ENCODE results near the gene WDPCP. TPM values are rescaled to one million over a fixed set of nuclear protein-coding genes. Genes with fewer than 3 reads are reported as not detected.
"Not testable (repeated sequence)": the region's sequence is repeated elsewhere in the genome, so short reads cannot be mapped to it uniquely, and the experiment has no call there.

The WDPCP gene, protein sequence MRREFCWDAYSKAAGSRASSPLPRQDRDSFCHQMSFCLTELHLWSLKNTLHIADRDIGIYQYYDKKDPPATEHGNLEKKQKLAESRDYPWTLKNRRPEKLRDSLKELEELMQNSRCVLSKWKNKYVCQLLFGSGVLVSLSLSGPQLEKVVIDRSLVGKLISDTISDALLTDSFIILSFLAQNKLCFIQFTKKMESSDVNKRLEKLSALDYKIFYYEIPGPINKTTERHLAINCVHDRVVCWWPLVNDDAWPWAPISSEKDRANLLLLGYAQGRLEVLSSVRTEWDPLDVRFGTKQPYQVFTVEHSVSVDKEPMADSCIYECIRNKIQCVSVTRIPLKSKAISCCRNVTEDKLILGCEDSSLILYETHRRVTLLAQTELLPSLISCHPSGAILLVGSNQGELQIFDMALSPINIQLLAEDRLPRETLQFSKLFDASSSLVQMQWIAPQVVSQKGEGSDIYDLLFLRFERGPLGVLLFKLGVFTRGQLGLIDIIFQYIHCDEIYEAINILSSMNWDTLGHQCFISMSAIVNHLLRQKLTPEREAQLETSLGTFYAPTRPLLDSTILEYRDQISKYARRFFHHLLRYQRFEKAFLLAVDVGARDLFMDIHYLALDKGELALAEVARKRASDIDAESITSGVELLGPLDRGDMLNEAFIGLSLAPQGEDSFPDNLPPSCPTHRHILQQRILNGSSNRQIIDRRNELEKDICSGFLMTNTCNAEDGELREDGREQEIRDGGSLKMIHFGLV
- 10 to 100 TPM; 15.9 to 18.5 (median 17.4) TPM for total RNA-seq

- TF ChIP-seq CTCF (IDR thresholded peaks at IDR 0.05), result no peak
- ATAC-seq (ENCODE audit: low FRiP score) (peak; percentile 95), DNase-seq (ENCODE audit: low spot score) (peak; percentile 79)
Measured at GRCh38 chr2:63588385-63589147, at the start of gene WDPCP, which contains the start of gene MDH1. Gene WDPCP (minus strand): TSS chr2:63588477. CDS start chr2:63588271, 206 bp downstream. Gene MDH1 (plus strand): TSS chr2:63588963. CDS start chr2:63589044, 81 bp downstream.

GRCh38 chr2:63632382-63632781 is 44.1 kb upstream of the WDPCP start:
- no peak for ATAC-seq (ENCODE audit: low FRiP score)
- TF ChIP-seq CTCF (IDR thresholded peaks at IDR 0.05), result no peak

DNA sequence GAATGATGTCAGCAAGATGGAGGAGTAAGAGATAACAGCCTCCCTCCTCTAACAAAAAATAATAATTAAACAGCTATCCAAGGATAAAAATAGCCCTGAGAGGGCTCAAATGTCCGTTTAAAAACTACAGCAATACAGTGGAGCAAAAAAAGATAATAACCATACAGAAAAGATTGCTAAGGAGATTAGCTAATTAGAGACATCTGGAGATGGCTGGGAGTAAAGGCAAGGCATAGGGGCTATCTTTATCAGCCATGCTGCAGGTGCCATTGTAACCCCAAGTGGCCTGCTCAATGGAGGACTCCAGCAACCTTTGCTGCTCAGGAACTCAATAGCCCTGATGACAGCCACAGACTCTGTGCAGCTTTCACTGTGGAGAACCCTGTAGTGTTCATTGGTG is 43.2 kb upstream of the WDPCP start:
- no peak for TF ChIP-seq CTCF (IDR thresholded peaks at IDR 0.05)
- DNase-seq (ENCODE audit: low spot score) (no peak), ATAC-seq (ENCODE audit: low FRiP score) (no peak)

More at GRCh38 chr2:63632382-63632781, 44.1 kb upstream of the WDPCP start:
- DNase-seq (ENCODE audit: low spot score), result no peak

GRCh38 chr2:63628403-63628942 is 40.2 kb upstream of the WDPCP start:
- TF ChIP-seq CTCF (IDR thresholded peaks at IDR 0.05), result no peak

DNA sequence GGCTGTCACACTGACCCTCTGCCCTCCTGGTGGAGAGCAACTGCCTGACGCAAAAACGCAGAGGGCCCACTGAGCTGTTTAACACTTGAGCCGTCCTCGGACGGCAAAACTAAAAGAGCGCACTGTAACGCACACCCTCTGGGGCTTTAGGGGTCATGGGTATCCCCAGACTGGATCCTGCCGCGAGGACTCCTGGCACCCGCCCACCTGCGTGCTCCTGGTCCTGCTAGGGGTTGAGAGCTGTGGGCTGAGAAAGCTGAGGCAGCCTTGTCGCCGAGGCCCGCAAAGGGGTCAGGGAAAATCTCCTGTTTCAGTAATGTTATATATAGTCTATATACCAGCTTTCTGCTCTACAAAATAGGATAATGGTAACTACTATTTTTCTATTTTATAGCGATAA is 39.6 kb upstream of the WDPCP start:
- ATAC-seq (ENCODE audit: low FRiP score), result no peak
- no peak for TF ChIP-seq CTCF (IDR thresholded peaks at IDR 0.05)
- no peak for DNase-seq (ENCODE audit: low spot score)

More at GRCh38 chr2:63628403-63628942, 40.2 kb upstream of the WDPCP start:
- DNase-seq (ENCODE audit: low spot score) (no peak), ATAC-seq (ENCODE audit: low FRiP score) (no peak)

DNA sequence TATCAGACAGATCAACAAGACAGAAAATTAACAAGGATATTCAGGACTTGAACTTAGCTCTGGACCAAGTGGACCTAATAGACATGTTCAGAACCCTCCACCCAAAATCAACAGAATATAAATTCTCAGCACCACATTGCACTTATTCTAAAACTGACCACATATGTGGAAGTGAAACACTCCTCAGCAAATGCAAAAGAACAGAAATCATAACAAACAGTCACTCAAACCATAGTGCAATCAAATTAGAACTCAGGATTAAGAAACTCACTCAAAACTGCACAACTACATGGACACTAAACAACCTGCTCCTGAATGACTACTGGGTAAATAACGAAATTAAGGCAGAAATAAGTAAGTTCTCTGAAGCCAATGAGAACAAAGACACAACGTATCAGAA is 35.5 kb upstream of the WDPCP start:
- not testable (repeated sequence) for ATAC-seq (ENCODE audit: low FRiP score); DNase-seq (ENCODE audit: low spot score)

GRCh38 chr2:63622751-63623150 is 34.5 kb upstream of the WDPCP start:
- no peak for TF ChIP-seq CTCF (IDR thresholded peaks at IDR 0.05)
- ATAC-seq (ENCODE audit: low FRiP score) (no peak), DNase-seq (ENCODE audit: low spot score) (no peak)
